Skin epidermis (tissue), 12 donors: ENCODE measurements around the gene ATP6V1G3.
"Not testable (repeated sequence)": the region's sequence is repeated elsewhere in the genome, so short reads cannot be mapped to it uniquely, and the experiment has no call there.

Experiments used
- H3K27ac ChIP-seq, 21 experiments: fragments of 200-600 bp; sonication (generic) in 11 of 21; one replicate each; pipeline ENCODE4 v1.5.0; 2020; ENCODE audit warnings: mild to moderate bottlenecking in 3 of 21, inconsistent platforms in 2 of 21, moderate library complexity in 2 of 21
- H3K4me3 ChIP-seq, 7 experiments: fragments of 200-600 bp; sonication (generic) in 2 of 7; one replicate each; pipeline ENCODE4 v1.5.0; 2020; ENCODE audit warnings: inconsistent platforms in 2 of 7, mild to moderate bottlenecking in 2 of 7, moderate library complexity in 1 of 7

ATP6V1G3 gene

GRCh38 chr1:198500096-198500495, 40.4 kb downstream of the ATP6V1G3 start:
- no peak overlapping the region for H3K4me3 ChIP-seq
- peak overlapping the region in 6 of 21 experiments; percentile 2 to 63 (median 32) for H3K27ac ChIP-seq

- peak overlapping the region in 3 of 21 experiments; percentile 2 to 79 (median 63) for H3K27ac ChIP-seq
- no peak overlapping the region for H3K4me3 ChIP-seq
Measured at GRCh38 chr1:198499588-198499987, 40.9 kb downstream of the ATP6V1G3 start.

DNA sequence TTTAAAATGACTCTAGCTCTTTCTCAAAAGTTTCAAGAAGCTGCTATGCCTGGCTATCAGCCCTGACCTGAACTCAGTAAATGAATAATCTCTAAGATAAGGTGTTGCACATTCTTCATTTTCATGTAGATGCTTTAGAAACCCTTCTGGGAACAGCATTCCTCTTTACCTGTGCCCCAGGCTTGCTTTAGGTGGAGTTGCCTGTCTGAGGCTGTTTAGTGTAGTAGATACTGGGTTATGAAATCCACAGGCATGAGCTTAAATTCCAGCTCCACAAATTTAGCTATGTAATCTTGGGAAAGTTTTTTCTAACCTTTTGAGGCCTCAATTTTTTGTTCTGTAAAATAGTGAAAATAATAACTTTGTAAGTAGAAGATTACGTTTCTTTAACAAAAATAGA, 41.6 kb downstream of the ATP6V1G3 start:
- Histone ChIP-seq H3K27ac (peak overlapping the region in 3 of 21 experiments; percentile 18 to 79 (median 66)), H3K4me3 (no peak overlapping the region)

GRCh38 chr1:198498103-198498385, 42.4 kb downstream of the ATP6V1G3 start:
- Histone ChIP-seq H3K27ac (peak overlapping the region in 4 of 21 experiments; percentile 43 to 79 (median 62)), H3K4me3 (no peak overlapping the region)

- Histone ChIP-seq H3K4me3 (no peak overlapping the region), H3K27ac (peak overlapping the region in 8 of 21 experiments; percentile 38 to 79 (median 54))
Measured at GRCh38 chr1:198497326-198498102, 43.0 kb downstream of the ATP6V1G3 start.

- H3K27ac ChIP-seq: peak overlapping the region in 7 of 21 experiments; percentile 38 to 79 (median 58)
Measured at GRCh38 chr1:198496216-198497143, 44.0 kb downstream of the ATP6V1G3 start.

DNA sequence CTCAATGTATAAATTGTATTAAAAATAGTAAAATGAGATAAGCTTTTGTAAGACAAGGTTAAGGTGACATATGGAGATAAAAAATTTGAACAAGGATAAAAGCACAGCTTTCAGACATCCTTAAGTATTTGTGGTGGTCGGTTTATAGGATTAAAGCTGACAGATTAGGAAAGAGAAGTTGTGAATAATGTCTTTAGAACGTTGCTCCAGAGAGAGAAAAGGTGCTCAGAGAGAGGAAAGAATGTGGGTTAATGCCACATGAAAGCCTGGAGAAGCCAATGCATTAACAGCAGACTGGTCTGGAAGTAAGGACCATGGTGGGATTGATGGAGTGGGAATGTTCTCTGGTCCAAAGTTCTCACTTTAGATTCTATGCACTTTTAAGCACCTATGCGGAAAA, 44.8 kb downstream of the ATP6V1G3 start:
- no peak overlapping the region for H3K4me3 ChIP-seq
- H3K27ac ChIP-seq: no peak overlapping the region

More at GRCh38 chr1:198496216-198497143, 44.0 kb downstream of the ATP6V1G3 start:
- no peak overlapping the region for H3K4me3 ChIP-seq

- H3K4me3 ChIP-seq: no peak overlapping the region
- H3K27ac ChIP-seq: peak overlapping the region in 3 of 21 experiments; percentile 47 to 82 (median 51)
Measured at GRCh38 chr1:198494658-198495103, 45.8 kb downstream of the ATP6V1G3 start.

- no peak overlapping the region for H3K4me3 ChIP-seq
Measured at GRCh38 chr1:198494139-198494538, 46.3 kb downstream of the ATP6V1G3 start.

GRCh38 chr1:198493329-198493728, 47.2 kb downstream of the ATP6V1G3 start:
- H3K4me3 ChIP-seq: no peak overlapping the region
- H3K27ac ChIP-seq: peak overlapping the region in 6 of 21 experiments; percentile 24 to 82 (median 49)

More at GRCh38 chr1:198494139-198494538, 46.3 kb downstream of the ATP6V1G3 start:
- peak overlapping the region in 4 of 21 experiments; percentile 47 to 82 (median 60) for H3K27ac ChIP-seq

- Histone ChIP-seq H3K27ac (peak overlapping the region in 6 of 21 experiments; percentile 24 to 82 (median 49)), H3K4me3 (no peak overlapping the region)
Measured at GRCh38 chr1:198492872-198493271, 47.6 kb downstream of the ATP6V1G3 start.

DNA sequence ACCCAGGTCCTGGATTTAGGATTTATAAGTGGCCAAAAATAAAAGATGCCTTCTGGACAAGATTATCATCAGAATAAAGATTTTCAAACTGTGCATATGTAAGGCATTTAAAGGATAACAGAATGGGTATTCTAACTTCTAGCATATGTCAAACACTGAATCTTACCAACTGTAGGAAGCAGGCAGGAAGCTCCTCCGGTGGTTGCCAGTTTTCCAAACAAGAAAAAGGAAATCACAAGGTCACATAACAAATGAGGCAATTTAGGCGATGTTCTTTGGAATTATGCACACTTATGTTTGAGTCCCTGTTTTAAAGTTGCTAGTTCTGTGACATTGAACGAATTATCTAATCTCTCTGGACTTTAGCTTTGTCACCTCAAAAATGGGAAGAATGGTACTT, 48.9 kb downstream of the ATP6V1G3 start:
- H3K27ac ChIP-seq: no peak overlapping the region
- H3K4me3 ChIP-seq: no peak overlapping the region

DNA sequence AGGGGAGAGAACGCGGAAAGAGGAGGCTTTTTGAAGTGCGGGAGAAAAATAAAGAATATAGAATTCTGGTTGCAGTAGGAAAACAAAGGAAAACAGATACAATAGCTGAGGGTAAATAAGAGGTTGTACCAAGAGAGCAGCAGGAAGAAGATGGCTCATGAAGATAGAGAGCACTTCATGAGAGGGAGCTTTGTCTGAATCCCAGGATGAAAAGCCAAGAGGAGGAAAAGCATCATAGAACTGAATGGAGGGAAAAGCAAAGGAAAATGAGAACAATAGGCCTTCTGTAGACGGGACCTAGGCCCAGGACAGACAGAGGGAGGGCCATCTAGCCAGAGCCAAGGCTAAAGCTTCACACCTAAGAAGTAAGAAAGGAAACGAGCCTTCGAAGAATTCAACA, 49.5 kb downstream of the ATP6V1G3 start:
- no peak overlapping the region for H3K4me3 ChIP-seq

GRCh38 chr1:198490224-198490623, 50.3 kb downstream of the ATP6V1G3 start:
- no peak overlapping the region for H3K27ac ChIP-seq
- H3K4me3 ChIP-seq: no peak overlapping the region

More for the DNA sequence above, 49.5 kb downstream of the ATP6V1G3 start:
- H3K27ac ChIP-seq: no peak overlapping the region

DNA sequence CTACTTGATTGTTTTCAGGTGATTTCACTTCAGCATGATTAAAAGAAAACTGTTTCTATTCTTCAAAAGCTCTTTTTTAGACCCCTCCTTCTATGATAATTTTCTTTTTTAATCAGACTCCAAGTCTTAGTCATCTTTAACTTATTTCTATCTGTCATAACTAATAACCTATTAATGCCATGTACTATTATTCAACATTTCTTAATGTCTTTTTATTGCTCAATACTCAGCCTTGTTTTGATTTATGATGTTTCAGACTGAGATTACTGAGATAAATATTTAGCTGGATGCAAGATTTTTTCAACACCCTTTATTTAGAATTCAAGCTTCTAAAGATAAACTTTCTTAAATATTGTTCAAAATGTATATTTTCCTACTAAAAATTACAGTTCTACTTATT, 53.6 kb downstream of the ATP6V1G3 start:
- no peak overlapping the region for H3K27ac ChIP-seq
- no peak overlapping the region for H3K4me3 ChIP-seq

DNA sequence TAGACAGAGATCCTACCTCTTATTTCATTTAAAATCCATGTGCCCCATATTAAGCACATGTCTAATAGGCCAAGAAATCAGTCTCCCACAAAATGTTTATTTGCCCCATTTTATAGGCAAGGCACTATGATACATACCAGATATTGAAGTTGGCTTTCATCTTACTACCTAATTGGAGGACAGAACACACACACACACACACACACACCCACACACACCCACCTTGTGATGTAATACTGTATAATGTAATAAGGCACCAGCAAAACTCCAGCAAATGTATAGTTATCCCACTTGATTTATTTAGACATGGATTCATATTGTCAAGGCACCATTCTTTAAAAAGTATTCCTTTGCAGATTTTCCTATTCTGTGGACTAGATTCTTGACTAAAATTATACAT, 56.8 kb downstream of the ATP6V1G3 start:
- Histone ChIP-seq H3K4me3 (no peak overlapping the region), H3K27ac (no peak overlapping the region)

GRCh38 chr1:198483006-198483405, 57.5 kb downstream of the ATP6V1G3 start:
- no peak overlapping the region for H3K4me3 ChIP-seq
- no peak overlapping the region for H3K27ac ChIP-seq

- no peak overlapping the region for H3K27ac ChIP-seq
- H3K4me3 ChIP-seq: no peak overlapping the region
Measured at GRCh38 chr1:198481661-198482060, 58.8 kb downstream of the ATP6V1G3 start.

DNA sequence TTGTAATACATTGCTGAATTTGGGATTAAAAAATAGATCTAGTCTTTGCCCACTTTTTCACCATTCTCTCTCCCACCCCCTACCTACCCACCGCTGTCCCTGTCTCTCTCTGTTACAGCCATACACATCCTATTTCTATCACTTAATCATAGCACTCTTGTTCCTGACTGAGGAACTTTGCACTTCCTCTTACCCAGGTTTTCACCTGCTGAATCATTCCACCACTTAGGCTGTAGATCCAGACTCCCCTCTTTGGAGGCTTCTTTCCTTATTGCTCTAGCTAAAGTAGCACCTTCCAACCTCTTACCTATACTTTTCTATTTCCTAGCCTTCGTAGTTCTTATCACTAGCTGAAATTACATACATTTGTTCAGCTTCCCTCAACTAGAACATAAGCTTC, 59.6 kb downstream of the ATP6V1G3 start:
- no peak overlapping the region for H3K27ac ChIP-seq

GRCh38 chr1:198477354-198477753, 63.1 kb downstream of the ATP6V1G3 start:
- H3K4me3 ChIP-seq, H3K27ac ChIP-seq: not testable (repeated sequence)

More for the DNA sequence above, 59.6 kb downstream of the ATP6V1G3 start:
- no peak overlapping the region for H3K4me3 ChIP-seq
